Stomach (tissue), 4 donors: ENCODE data around the gene AHSP.

Experiments used
- CTCF ChIP-seq, 7 experiments: fragments of 450-650 bp in 4 of 7; fragments of 200-600 bp in 3 of 7; sonication (generic) in 3 of 7; IDR thresholded peaks; one replicate each; pipeline ENCODE4 v1.5.1; 2016 to 2019; ENCODE audit warnings: antibody characterized with exemption in 7 of 7, control low read depth in 2 of 7, mild to moderate bottlenecking in 1 of 7
- POLR2A ChIP-seq, 4 donors: fragments of 450-650 bp; IDR thresholded peaks; one replicate each; pipeline ENCODE4 v1.6.1; 2016; ENCODE audit warnings: antibody characterized with exemption in 4 of 4, control low read depth in 2 of 4, mild to moderate bottlenecking in 1 of 4, moderate library complexity in 1 of 4
- POLR2AphosphoS5 ChIP-seq, 3 donors: sonication (generic); formaldehyde crosslinking; IDR thresholded peaks; one replicate each; pipeline ENCODE4 v1.6.1; 2016; ENCODE audit warnings: antibody characterized with exemption in 3 of 3

GRCh38 chr16:31485571-31485970 is 42.1 kb upstream of the AHSP start:
- TF ChIP-seq POLR2A (IDR thresholded peaks at IDR 0.05): no peak
- TF ChIP-seq CTCF (IDR thresholded peaks at IDR 0.05): no peak
- no peak for TF ChIP-seq POLR2AphosphoS5 (IDR thresholded peaks at IDR 0.05)
